HG03039 (cell line): ENCODE data around the gene NKTR.

Experiments
- ATAC-seq: cut with Tn5 transposase; IDR thresholded peaks from one replicate; pipeline ENCODE4 v1.9.1; 2021; ENCODE audit warnings: mild to moderate bottlenecking, moderate library complexity; ENCODE audit not compliant: unreplicated experiment

NKTR gene

DNA sequence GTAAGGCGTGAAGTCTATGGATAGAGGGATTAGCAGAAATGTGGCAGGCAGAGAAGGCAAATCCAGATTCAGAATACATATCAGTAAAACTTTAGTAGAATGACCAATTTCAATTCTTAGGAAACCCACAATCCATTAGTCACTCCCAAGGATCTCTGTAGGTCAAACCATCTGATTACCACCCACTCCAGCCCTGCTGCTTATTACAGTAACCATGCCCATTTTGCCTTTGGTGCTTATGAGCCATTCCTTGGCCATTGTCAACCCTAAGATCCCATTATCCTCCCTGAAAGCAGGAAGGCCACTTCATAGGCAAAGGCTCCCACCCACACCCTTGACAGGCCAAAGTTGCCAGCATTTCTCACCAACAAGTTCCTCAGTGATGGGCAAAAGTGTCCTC lies 79.8 kb downstream of the NKTR start:
- no peak for ATAC-seq

DNA sequence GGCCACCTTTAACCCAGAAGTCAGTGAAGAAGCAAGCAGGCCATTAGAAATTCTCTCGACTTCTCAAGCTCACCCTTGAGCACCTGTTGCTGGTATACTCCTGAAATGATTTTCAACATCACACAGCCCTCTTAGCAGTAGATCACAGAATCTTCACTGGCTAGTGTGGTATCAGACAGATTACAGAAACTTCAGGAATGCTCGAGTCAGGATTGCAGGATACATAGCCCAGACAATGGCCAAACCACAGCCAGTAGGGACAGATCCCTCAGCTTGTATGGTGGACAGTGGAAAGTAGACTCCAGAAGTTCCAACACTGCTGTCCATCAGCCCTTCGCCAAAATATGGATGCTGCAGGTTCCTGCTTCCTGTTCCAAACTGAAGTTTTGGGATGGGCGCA lies 80.3 kb downstream of the NKTR start:
- ATAC-seq: no peak

DNA sequence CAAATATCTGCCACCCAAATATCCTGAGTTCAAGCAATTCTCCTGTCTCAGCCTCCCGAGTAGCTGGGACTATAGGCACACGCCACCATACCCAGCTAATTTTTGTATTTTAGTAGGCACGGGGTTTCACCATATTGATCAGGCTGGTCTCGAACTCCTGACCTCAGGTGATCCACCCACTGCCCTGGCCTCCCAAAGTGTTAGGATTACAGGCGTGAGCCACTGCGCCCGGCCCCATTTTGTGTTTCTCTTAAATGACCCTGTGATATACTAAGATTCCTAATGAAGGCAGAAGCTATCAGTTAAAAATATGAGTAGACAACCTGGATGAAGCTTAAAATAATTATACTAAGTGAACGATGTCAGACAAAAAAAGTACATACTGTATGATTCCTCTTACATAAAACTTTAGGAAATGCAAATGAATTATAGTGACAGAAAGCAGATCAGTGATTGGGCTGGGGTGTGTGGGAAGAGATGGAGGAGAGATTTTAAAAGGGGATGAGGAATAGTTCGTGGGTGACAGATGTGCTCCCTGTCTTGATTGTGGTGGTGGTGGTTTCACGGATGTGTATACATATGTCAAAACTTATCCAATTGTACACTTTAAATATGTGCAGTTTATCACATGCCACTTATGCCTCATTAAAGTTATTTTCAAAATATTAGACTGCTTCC lies 81.0 kb downstream of the NKTR start:
- ATAC-seq: no peak

DNA sequence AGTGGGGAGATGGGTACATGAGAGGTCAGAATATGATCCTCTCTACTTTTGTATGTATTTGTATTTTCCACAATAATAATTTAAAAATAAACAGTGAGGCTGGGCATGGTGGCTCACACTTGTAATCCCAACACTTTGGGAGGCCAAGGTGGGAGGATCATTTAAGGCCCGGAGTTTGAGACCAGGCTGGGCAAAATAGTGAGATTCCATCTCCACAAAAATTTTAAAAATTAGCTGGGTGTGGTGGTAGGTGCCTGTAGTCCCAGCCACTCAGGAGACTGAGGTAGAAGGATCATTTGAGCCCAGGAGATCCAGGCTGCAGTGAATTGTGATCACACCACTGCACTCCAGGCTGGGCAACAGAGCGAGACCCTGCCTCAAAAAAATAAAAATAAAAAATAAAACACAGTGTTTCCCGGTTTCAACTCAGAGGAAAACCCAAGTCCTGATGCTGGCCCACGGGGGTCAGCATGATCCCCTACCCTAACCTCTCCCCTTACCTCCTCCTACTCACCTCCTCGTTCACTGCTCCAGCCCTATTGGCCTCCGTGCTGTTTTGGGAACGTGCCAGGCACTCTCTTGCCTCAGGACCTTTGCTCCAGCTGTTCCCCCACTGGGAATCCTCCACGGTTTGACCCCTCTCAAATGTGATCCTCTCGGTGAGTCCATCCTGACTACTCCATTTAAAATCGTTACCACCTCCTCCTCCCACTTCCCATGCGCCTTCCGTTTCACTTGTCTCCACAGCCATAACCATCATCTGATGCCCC lies 82.0 kb downstream of the NKTR start:
- ATAC-seq: no peak

DNA sequence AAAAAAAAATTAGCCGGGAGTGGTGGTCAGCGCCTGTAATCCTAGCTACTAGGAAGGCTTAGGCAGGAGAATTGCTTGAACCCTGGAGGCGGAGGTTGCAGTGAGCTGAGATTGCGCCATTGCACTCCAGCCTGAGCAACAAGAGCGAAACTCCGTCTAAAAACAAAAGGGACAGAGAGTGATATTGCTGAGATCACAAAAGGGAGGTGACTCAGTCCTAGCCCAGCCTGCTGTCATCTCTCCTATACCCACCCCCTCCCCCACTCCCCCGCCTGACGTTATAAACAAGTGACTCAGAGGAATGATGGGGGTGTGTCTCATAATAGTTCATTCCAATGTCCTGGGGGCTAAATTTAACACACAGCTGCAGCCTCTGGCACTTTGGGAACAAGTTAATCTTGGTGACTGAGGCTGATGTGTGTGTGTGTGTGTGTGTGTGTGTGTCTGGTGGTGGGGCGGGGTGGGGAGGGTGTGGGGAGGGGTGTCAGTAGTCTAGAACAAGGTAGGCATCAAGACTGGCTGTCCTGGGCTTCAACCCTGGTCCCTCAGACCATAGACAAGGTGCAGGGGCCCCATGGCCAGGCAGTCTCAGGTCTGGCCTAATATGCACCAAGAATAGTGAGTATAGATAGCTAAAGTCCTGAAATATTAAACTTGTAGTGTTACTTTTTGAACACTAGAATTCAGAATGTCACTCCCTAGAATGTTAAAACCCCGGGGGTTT lies 83.6 kb downstream of the NKTR start:
- ATAC-seq: no peak

DNA sequence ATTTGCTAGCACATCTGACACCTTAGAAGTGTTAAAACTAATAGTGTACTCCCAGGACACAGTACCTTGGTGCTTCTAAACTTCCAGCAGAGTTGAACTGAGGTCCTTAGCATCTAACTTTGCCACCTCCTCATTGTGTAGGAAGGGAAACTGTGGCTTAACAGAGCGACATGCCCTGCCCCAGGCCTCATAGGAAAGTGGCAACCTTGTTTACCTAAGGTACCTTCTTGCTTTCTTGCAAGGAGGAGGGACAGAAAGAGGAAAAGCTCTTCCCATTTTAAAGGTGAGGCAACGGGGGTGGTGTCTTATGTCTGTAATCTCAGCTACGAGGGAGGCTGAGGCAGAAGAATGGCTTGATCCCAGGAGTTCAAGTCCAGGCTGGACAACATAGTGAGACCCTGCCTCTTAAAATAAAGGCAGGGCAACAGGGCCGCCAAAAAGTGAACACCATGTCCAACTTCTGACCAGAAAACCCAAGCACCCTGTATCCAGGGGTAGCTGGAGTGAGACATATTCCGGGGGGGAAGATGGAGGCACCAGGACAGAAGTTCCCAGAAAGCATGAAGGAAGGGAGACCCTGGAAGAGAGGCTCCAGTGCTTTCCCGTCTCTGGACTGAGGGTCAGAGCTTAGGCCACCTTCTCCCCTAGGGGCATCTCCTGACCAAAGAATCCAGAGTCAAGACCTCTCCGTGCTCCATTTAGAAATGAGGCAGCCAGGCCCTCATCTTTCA lies 84.3 kb downstream of the NKTR start:
- ATAC-seq: no peak

DNA sequence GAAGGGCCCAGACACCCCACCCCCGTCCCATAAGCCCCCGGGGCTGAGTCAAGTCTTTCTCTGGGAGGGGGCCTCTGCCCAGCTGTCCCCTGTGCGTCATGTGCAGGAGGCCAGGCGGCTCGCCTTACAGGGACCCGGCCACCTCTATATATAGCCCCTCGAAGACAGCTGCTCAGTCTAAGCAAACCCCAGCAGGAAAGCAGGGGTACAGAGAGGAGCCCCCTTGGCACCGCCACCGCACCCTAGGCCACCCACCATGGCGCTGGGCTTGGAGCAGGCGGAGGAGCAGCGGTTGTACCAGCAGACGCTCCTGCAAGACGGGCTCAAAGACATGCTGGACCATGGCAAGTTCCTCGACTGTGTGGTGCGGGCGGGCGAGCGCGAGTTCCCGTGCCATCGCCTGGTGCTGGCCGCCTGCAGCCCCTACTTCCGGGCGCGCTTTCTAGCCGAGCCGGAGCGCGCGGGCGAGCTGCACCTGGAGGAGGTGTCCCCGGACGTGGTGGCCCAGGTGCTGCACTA lies 84.9 kb downstream of the NKTR start, which contains the start of gene KLHL40:
TSS of gene KLHL40 (plus strand) at position 175 of the 519 bp plus-strand sequence. CDS start at position 257, 82 bp downstream.
- ATAC-seq: no peak

DNA sequence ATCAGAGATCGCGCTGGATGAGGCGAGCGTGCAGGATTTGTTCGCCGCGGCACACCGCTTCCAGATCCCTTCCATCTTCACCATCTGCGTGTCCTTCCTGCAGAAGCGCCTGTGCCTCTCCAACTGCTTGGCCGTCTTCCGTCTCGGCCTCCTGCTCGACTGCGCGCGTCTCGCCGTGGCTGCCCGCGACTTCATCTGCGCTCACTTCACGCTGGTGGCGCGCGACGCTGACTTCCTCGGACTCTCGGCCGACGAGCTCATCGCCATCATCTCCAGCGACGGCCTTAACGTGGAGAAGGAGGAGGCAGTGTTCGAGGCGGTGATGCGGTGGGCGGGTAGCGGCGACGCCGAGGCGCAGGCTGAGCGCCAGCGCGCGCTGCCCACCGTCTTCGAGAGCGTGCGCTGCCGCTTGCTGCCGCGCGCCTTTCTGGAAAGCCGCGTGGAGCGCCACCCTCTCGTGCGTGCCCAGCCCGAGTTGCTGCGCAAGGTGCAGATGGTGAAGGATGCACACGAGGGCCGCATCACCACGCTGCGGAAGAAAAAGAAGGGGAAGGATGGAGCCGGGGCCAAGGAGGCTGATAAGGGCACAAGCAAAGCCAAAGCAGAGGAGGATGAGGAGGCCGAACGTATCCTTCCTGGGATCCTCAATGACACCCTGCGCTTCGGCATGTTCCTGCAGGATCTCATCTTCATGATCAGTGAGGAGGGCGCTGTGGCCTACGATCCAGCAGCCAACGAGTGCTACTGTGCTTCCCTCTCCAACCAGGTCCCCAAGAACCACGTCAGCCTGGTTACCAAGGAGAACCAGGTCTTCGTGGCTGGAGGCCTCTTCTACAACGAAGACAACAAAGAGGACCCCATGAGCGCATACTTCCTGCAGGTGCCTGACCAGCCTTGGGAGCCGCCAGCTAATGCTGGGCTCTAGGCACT lies 85.7 kb downstream of the NKTR start:
- no peak for ATAC-seq

DNA sequence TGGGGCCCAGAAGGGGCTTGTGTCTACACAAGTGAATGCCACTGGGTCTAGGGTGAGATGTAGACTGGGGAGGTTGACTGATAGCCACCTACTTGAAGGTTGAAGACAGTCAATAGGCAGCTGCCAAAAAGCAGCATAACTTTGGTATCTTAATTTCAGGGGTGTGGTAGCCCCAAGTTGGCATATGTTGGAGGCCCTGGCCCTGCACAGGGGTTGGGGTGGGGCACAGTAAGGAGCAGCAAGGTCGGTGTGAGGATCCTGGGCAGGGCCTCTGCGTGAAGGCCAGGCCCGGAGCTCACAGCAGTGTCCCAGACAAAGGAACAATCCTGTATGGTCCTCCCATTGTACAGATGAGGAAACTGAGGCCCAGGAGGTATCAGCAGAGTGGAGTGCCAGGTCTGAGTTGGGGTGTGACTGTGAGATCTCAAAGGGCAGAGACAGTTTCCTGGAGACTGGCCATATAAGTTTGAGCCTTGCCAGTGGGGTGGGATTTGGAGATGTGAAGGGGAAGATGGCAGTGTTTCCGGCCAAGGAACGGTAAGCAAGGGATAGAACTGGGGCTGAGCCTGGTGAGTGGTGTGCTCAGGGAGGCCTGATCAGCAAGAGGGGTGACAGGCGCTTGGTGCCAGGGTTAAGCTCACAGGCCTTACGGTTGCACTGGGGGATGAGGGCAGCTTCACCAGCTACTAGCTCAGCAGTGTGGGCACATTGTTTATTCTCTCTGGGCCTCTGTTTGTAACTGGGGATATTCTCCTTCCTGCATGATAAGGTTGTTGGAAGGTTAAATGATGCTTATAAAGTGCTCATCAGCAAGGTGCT lies 86.6 kb downstream of the NKTR start:
- no peak for ATAC-seq

DNA sequence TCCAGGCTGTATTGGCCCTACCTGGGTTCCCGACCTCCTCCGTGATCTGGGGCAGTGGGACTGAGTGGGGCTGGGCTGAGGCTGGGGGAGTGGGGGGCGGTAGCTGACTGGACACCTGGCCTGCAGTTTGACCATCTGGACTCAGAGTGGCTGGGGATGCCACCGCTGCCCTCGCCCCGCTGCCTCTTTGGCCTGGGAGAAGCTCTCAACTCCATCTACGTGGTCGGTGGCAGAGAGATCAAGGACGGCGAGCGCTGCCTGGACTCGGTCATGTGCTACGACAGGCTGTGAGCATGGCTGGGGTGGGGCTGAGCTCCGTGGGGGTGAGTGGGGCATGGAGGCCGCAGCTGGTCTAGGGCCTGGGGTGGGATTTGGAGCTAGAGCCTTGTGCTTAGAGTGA lies 87.5 kb downstream of the NKTR start:
- ATAC-seq: no peak

DNA sequence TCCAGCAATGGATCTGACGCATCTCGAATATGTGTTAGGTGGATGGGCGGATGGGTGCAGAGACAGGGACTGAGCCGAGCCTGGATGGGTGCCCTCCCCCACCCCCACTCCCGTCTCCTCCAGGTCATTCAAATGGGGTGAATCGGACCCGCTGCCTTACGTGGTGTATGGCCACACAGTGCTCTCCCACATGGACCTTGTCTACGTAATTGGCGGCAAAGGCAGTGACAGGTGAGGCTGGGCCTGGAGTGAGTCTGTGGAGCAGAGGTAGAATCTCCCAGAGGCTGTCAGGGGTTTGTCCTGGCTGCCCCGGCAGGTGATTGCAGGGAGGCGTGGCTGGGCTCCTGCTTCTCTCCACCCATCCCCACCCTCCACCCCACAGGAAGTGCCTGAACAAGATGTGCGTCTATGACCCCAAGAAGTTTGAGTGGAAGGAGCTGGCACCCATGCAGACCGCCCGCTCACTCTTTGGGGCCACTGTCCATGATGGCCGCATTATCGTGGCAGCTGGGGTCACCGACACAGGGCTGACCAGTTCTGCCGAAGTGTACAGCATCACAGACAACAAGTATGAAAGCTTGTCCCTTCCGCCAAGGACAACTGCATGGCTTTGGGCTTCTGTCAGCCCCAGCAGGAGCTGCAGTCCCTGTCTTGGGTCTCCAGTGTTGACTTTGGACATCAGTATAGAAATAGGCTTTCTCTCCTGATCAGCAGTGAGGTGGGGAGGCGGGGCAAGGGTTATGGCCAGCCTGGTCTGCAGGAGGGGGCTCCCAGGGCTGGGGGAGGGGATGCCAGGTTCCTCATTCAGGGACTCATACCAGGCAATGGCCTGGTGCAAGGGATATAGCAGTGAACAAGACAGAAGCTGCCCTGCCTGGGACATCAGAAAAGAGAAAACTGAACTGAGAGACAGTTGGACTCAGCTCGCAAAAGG lies 88.3 kb downstream of the NKTR start:
- ATAC-seq: no peak

DNA sequence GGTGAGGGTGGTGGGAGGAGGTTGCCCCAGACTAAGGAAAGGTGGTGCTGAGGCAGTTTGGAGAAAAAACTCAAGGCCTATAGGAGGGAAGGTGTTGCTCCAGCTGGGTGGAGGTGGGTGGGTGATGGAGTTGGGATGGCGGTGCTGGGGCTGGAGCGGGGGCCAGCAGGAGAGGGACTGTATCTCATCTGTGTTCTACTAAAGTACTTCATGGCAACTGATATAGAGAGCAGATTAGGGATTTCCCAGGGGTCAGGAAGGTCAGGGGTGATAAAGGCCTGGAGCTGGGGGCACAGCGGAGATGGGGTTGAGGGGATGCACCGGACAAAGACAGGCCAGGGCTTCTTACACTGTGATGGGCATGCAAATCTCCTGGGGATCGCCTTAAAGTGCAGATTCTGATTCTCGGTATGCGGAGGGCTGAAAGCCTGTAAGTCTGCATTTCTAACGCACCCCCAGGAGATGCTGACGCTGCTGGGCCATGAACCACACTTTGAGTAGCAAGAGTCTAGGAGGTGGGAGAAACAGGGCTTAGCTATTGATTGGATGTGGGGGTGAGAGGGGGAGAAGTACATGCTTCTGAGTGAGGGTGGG lies 89.0 kb downstream of the NKTR start:
- no peak for ATAC-seq

DNA sequence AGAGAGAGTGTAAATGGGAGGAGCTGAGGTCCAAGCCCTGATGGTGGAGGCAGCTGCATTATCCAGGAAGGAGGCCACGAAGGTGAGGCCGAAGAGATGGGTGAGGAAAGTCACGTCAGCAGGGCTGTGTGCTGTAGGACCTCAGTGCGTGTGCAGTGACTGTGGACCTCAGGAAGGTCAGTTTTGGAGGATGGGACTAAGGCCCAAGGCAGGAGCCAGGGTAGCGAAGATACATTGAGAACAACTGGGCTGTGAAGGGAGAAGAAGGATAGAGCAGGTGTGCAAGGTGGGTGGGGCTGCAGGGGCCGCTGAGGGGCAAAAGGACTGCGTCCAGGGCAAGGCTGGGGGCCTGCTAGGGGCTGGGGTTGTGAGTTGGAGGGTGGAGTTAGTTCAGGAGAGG lies 89.7 kb downstream of the NKTR start:
- ATAC-seq: no peak

DNA sequence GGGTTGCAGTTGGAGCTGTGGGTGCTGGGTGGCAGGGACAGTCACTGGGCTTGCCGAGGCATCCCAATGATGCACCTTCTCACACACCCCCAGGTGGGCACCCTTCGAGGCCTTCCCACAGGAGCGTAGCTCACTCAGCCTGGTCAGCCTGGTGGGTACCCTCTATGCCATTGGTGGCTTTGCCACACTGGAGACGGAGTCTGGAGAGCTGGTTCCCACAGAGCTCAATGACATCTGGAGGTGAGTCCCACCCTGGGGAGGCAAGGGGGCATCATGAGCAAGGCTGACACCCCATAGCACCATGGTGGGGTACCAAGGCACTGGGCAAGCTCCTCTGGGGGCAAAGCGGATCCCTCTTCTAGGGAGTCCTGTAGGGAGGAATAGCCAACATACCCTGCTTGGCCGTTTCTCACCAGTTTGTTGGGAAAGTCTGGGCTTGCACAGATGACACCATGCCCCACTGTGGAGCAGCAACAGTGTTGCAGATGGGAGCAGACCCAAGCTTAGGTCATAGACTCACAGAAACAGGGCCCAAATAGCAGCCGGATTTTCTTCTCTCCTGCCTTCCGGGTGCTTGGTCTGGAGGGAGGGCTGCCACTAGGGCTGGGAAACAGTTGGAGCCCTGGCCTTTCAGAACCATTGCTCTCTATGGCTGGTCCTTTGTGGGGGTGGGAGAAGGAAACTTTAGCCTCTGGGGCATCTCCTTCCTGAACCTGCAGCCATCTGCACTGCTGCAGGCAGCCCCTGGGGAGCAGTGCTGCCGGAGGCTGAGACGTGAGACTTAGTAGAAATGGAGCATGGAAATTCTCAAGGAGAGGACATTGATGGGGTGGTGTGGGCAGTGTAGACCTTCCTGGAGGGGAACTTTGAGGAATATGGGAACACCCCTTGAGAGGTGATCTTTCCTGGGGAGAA lies 90.5 kb downstream of the NKTR start:
- no peak for ATAC-seq

DNA sequence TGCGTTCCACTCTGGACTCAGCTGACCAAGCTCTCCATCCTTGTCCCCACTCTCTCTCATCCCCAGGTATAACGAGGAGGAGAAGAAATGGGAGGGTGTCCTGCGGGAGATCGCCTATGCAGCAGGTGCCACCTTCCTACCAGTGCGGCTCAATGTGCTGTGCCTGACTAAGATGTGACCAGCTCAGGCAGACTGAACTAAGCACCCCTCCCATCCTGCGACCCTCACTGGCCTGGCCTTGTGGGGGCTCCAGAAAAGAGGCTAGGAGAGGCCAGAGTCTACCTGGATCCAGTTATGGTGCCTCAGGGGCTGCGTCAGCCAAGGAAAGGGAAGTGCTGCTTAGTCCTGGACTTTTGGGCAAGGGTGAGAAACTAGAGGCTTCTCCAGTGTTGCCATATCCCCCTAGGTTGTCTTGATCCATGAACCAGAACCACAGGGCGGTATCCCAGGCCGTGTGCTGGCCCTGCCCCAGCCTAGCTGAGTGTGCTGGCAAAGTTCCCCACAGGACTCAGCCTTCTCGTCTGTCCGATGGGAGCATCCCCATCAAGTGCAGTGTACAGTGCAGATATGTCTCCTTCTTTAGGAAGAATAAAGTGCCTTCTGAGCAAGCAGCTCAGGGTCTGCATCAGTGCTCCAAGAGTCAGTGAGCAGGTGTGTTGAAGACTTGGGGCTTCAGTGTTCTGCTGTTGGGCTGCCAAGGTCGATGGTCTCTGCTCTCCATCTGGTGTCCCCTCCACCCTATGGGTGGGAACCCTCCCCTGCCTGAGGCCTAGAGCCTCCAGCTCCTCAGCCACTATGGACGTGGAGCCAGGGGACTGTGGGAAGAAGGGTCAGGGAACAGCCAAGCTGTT lies 91.6 kb downstream of the NKTR start:
- ATAC-seq: no peak
